SK-N-SH (cell line): ENCODE measurements around the gene COL23A1. TPM values are rescaled to one million over a fixed set of nuclear protein-coding genes. Genes with fewer than 3 reads are reported as not detected.

Source experiments
- CTCF ChIA-PET: fragments of 300-600, 350-600 bp; formaldehyde crosslinking; extraction: SDS; loops from one replicate; lab custom pipeline; 2021; lab: Yijun Ruan, JAX
- POLR2A ChIA-PET: fragments of 350-600 bp; sonication (Branson Sonifier 250); formaldehyde crosslinking; extraction: SDS; loops from one replicate; lab custom pipeline; 2020; ENCODE audit warnings: antibody characterized with exemption, inconsistent platforms; lab: Yijun Ruan, JAX
- DNase-seq: peaks from one replicate; pipeline ENCODE4 v3.0.0; 2012
- H2AFZ ChIP-seq: fragments of 200-600 bp; sonication (generic); 2 replicates; pipeline ENCODE4 v1.8.1; 2016; ENCODE audit warnings: antibody characterized with exemption, mild to moderate bottlenecking, low read depth
- H3F3A ChIP-seq: fragments of 200-600 bp; sonication (generic); replicated peaks from 2 replicates; pipeline ENCODE3; 2016; ENCODE audit warnings: antibody characterized with exemption, mild to moderate bottlenecking; ENCODE audit not compliant: insufficient read depth
- H3K27ac ChIP-seq, 2 experiments: fragments of 200-500 bp in 1 of 2; fragments of 200-600 bp in 1 of 2; sonication (Bioruptor generic) in 1 of 2; sonication (generic), shearing (Covaris generic) in 1 of 2; 2 replicates each; pipeline versions ENCODE4 v1.5.1 to v1.6.1; 2014 to 2016; ENCODE audit warnings: low read depth in 2 of 2, inconsistent platforms in 1 of 2, low read length in 1 of 2, mild to moderate bottlenecking in 1 of 2, mixed read lengths in 1 of 2
- H3K27me3 ChIP-seq: fragments of 200-600 bp; sonication (generic), shearing (Covaris generic); 2 replicates; pipeline ENCODE4 v1.6.1; 2016; ENCODE audit warnings: mixed run types; ENCODE audit not compliant: insufficient read depth
- H3K36me3 ChIP-seq, 2 experiments: fragments of 200-500 bp in 1 of 2; fragments of 200-600 bp in 1 of 2; sonication (Bioruptor generic) in 1 of 2; sonication (generic) in 1 of 2; replicated peaks in 1 of 2; 2 replicates each; pipeline versions ENCODE3 to v1.5.1; 2014 to 2016; ENCODE audit warnings: low read length in 1 of 2, mild to moderate bottlenecking in 1 of 2; ENCODE audit not compliant: insufficient read depth in 2 of 2, control insufficient read depth in 1 of 2
- H3K4me1 ChIP-seq, 2 experiments: fragments of 200-500 bp in 1 of 2; fragments of 200-600 bp in 1 of 2; sonication (Bioruptor generic) in 1 of 2; sonication (generic), shearing (Covaris generic) in 1 of 2; 2 replicates each; pipeline versions ENCODE4 v1.5.1 to v1.6.1; 2014 to 2016; ENCODE audit warnings: low read depth in 1 of 2, low read length in 1 of 2, mixed run types in 1 of 2; ENCODE audit not compliant: insufficient read depth in 2 of 2, control insufficient read depth in 1 of 2
- H3K4me2 ChIP-seq: fragments of 200-600 bp; sonication (generic), shearing (Covaris generic); 2 replicates; pipeline ENCODE4 v1.6.1; 2017; ENCODE audit warnings: mixed run types
- H3K4me3 ChIP-seq, 2 experiments: fragments of 200-500 bp in 1 of 2; fragments of 200-600 bp in 1 of 2; sonication (Bioruptor generic) in 1 of 2; sonication (generic), shearing (Covaris generic) in 1 of 2; 2 replicates each; pipeline versions ENCODE4 v1.5.1 to v1.8.1; 2014 to 2016; ENCODE audit warnings: low read depth in 2 of 2, inconsistent platforms in 1 of 2, low read length in 1 of 2, mild to moderate bottlenecking in 1 of 2, mixed read lengths in 1 of 2, moderate library complexity in 1 of 2
- H3K79me2 ChIP-seq: fragments of 200-600 bp; sonication (generic); 2 replicates; pipeline ENCODE4 v1.8.1; 2017; ENCODE audit warnings: mild to moderate bottlenecking; ENCODE audit not compliant: insufficient read depth
- H3K9ac ChIP-seq: fragments of 200-600 bp; sonication (generic); 2 replicates; pipeline ENCODE4 v1.6.1; 2017; ENCODE audit warnings: mixed run types
- H3K9me2 ChIP-seq: fragments of 200-600 bp; sonication (generic); 2 replicates; pipeline ENCODE4 v1.6.1; 2017; ENCODE audit warnings: mixed run types
- H3K9me3 ChIP-seq: fragments of 200-600 bp; sonication (generic); 2 replicates; pipeline ENCODE4 v1.6.1; 2017; ENCODE audit warnings: mixed run types, mild to moderate bottlenecking, moderate library complexity
- H4K20me1 ChIP-seq: fragments of 200-600 bp; sonication (generic); 2 replicates; pipeline ENCODE4 v1.6.1; 2017; ENCODE audit warnings: mild to moderate bottlenecking, mixed run types; ENCODE audit not compliant: insufficient read depth
- CHD2 ChIP-seq: fragments of 150-350 bp; IDR thresholded peaks from 2 replicates; pipeline ENCODE4 v1.6.1; 2018; ENCODE audit warnings: low read length; ENCODE audit not compliant: partially characterized antibody
- CTCF ChIP-seq: fragments of 200-600 bp; sonication (generic); IDR thresholded peaks from 2 replicates; pipeline ENCODE4 v1.6.1; 2017; ENCODE audit warnings: antibody characterized with exemption, mild to moderate bottlenecking, moderate library complexity
- ELF1 ChIP-seq: IDR thresholded peaks from 2 replicates; pipeline ENCODE4 v1.4.0; 2012
- EZH2phosphoT487 ChIP-seq: fragments of 200-600 bp; sonication (generic); IDR thresholded peaks from 2 replicates; pipeline ENCODE4 v1.6.1; 2017; ENCODE audit warnings: low read depth, mixed run types, mild to moderate bottlenecking, antibody characterized with exemption, moderate library complexity, borderline replicate concordance
- FOXJ3 ChIP-seq: sonication (generic); formaldehyde crosslinking; IDR thresholded peaks from 2 replicates; pipeline ENCODE4 v1.5.1; 2020; ENCODE audit warnings: mild to moderate bottlenecking, missing genetic modification reagents
- GABPA ChIP-seq: IDR thresholded peaks from 2 replicates; pipeline ENCODE4 v1.4.0; 2012; ENCODE audit warnings: low read depth, mild to moderate bottlenecking
- MXI1 ChIP-seq: IDR thresholded peaks from 2 replicates; pipeline ENCODE4 v1.6.1; 2012; ENCODE audit warnings: mild to moderate bottlenecking, low read depth, low read length, improper control_type of control experiment
- NFIC ChIP-seq: IDR thresholded peaks from 2 replicates; pipeline ENCODE4 v1.4.0; 2012; ENCODE audit warnings: borderline replicate concordance
- NRF1 ChIP-seq: IDR thresholded peaks from 2 replicates; pipeline ENCODE4 v1.6.1; 2012; ENCODE audit warnings: low read depth, mild to moderate bottlenecking, low read length
- PBX3 ChIP-seq: IDR thresholded peaks from 2 replicates; pipeline ENCODE4; 2012
- RAD21 ChIP-seq: IDR thresholded peaks from 2 replicates; pipeline ENCODE4 v1.6.1; 2012; ENCODE audit warnings: mild to moderate bottlenecking, low read length
- TEAD4 ChIP-seq: IDR thresholded peaks from 2 replicates; pipeline ENCODE4 v1.4.0; 2012; ENCODE audit warnings: mild to moderate bottlenecking, borderline replicate concordance; ENCODE audit not compliant: insufficient read depth
- USF1 ChIP-seq: IDR thresholded peaks from 2 replicates; pipeline ENCODE4 v1.4.0; 2012; ENCODE audit warnings: low read depth, borderline replicate concordance
- USF2 ChIP-seq: fragments of 150-350 bp; IDR thresholded peaks from 2 replicates; pipeline ENCODE4 v1.6.1; 2017; ENCODE audit warnings: antibody characterized with exemption, low read length, low read depth, borderline replicate concordance
- YY1 ChIP-seq: IDR thresholded peaks from 2 replicates; pipeline ENCODE4 v1.4.0; 2012; ENCODE audit warnings: low read depth, mild to moderate bottlenecking
- WGBS: methylation state at CpG from one replicate; pipeline ENCODE4 v1.1.6; 2017; ENCODE audit warnings: low lambda C conversion rate; 5-methylcytosine and 5-hydroxymethylcytosine counted together
- polyA plus RNA-seq, 3 experiments: library from polyadenylated mRNA; depleted of rRNA; stranded (reverse); fragments of >200 nt; gene quantifications; 2 replicates each; pipeline ENCODE4 v1.2.3, GENCODE V29; 2012
- TF ChIP-seq, protein P1 (sequence below): IDR thresholded peaks from 2 replicates; pipeline ENCODE4 v1.4.0; 2012; ENCODE audit warnings: low read depth, borderline replicate concordance
- TF ChIP-seq, protein P2 (sequence below): IDR thresholded peaks from 2 replicates; pipeline ENCODE4 v1.4.0; 2012; ENCODE audit warnings: low read depth

Gene COL23A1
- polyA plus RNA-seq, 1 of the 3 experiments (the other 2 are of a cell fraction) = 0.10 TPM

DNA sequence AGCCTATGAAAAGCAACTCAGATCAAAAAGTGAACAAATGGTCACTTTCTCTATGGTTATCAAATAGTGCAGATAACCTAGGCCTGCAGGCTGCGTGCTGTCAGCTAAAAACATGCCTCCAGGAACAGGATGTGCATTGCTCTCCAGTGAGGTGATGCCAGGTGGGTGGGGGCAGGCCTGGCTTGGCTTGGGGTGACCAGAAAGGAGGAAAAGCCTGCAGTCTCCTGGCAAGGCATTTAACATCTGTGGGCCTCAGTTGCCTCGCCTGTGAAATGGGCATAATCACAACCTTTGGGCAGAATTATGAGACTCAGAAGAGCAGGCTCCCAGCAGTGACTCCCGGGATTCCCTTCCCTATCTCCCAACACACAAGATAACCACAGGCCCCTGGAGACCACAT, 135.9 kb downstream of the COL23A1 start:
- no peak overlapping the region for H2AFZ ChIP-seq
- CTCF ChIA-PET = interaction anchor here (1.2 kb wide), 1 partner anchor 174 kb away, joined by 3 read pairs; no protein-coding TSS in a partner anchor
- peak overlapping the region in 1 of 2 experiments; percentile 99; a peak in 2 of 4 replicates for H3K27ac ChIP-seq
- TF ChIP-seq YY1 (no peak), ELF1 (no peak), MXI1 (no peak), TEAD4 (no peak), FOXJ3 (CRISPR knock-in tag) (no peak), USF2 (no peak), GABPA (no peak), EZH2phosphoT487 (no peak), USF1 (no peak), CHD2 (no peak), RAD21 (no peak), NRF1 (no peak), NFIC (no peak), PBX3 (no peak), CTCF (no peak)
- TF ChIP-seq, protein P1, sequence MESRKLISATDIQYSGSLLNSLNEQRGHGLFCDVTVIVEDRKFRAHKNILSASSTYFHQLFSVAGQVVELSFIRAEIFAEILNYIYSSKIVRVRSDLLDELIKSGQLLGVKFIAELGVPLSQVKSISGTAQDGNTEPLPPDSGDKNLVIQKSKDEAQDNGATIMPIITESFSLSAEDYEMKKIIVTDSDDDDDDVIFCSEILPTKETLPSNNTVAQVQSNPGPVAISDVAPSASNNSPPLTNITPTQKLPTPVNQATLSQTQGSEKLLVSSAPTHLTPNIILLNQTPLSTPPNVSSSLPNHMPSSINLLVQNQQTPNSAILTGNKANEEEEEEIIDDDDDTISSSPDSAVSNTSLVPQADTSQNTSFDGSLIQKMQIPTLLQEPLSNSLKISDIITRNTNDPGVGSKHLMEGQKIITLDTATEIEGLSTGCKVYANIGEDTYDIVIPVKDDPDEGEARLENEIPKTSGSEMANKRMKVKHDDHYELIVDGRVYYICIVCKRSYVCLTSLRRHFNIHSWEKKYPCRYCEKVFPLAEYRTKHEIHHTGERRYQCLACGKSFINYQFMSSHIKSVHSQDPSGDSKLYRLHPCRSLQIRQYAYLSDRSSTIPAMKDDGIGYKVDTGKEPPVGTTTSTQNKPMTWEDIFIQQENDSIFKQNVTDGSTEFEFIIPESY = no peak
- TF ChIP-seq, protein P2, sequence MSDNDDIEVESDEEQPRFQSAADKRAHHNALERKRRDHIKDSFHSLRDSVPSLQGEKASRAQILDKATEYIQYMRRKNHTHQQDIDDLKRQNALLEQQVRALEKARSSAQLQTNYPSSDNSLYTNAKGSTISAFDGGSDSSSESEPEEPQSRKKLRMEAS = no peak
- H3K9ac ChIP-seq = no peak overlapping the region
- H3K4me3 ChIP-seq = no peak overlapping the region
- H3K9me3 ChIP-seq = no peaks in the 10 kb centered on the region
- no peaks in the 10 kb centered on the region for H4K20me1 ChIP-seq
- no peaks in the 10 kb centered on the region for H3F3A ChIP-seq
- H3K79me2 ChIP-seq = no peaks in the 10 kb centered on the region
- H3K9me2 ChIP-seq = no peaks in the 10 kb centered on the region
- POLR2A ChIA-PET = no interaction called here
- H3K4me1 ChIP-seq = peaks cover 0 to 44% of the 10 kb centered on the region in 2 experiments; a peak in 2 of 4 replicates
- no peaks in the 10 kb centered on the region for H3K36me3 ChIP-seq
- peak; percentile 50 for DNase-seq
- 14% methylated on average over 3 of the region's 3 CpGs for WGBS
- no peak overlapping the region for H3K4me2 ChIP-seq
- no peaks in the 10 kb centered on the region for H3K27me3 ChIP-seq
